NCI-H69 (cell line): ENCODE results near the gene PEX6.
"Not testable (repeated sequence)": the region's sequence is repeated elsewhere in the genome, so short reads cannot be mapped to it uniquely, and the experiment has no call there.

Source experiments
- DNase-seq: peaks from one replicate; lab custom pipeline; 2025; lab: John Stamatoyannopoulos, UW

The PEX6 gene

DNA sequence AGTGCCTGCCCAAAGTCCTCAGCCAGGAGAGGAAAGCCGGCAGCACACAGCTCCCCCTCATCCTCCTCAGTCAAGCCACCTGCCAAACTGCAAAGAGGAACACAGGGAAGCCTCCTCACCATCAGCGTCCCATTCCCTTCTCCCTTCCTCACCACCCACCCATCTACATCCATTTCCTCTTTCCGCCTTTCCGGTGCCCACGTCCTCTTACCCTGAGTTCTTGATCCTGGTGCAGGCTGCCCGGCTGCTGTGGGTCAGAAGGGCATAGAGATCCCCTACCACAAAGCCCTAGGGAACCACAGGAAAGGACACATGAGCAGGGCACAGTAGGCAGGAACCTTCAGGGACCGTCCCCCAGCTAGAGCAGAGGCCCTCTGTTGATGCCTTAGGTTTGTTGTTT, 12.4 kb downstream of the PEX6 start:
- DNase-seq: no peak

DNA sequence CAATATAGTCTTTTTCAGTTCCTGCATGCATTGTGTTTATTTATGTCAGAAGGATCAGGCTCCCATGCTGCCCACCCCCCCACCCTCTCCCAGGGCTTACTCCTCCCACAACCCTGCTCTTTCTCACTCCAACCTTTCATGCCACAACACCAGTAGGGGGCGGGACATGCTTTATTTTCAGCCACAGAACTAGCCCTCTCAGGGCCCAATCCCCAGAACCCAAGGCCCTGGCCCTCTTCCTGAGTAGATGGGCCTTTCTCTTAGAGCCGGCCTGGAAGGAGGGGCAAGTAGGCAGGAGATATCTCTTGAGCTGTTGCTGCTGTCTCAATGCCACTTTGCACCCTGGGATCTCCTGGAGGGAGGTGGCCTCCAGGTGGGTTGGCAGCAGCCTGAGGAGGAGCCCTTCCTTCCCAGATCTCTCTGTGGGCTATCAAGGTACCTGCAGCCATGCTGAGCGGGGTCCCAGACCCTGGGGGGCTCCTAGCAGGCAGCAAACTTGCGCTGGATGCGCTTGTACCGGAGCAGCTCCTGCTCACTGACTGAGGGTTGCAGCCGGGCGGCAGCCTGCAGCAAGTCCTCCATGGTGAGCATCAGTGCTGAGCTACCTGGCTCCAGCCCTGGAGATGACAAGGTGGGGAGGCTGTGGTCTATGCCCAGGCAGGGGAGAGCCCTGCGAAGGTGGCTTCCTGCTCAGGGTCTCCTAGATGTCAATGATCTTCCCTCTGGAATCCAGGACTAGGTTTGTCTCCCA, 15.0 kb downstream of the PEX6 start:
- DNase-seq: peak; percentile 54

DNA sequence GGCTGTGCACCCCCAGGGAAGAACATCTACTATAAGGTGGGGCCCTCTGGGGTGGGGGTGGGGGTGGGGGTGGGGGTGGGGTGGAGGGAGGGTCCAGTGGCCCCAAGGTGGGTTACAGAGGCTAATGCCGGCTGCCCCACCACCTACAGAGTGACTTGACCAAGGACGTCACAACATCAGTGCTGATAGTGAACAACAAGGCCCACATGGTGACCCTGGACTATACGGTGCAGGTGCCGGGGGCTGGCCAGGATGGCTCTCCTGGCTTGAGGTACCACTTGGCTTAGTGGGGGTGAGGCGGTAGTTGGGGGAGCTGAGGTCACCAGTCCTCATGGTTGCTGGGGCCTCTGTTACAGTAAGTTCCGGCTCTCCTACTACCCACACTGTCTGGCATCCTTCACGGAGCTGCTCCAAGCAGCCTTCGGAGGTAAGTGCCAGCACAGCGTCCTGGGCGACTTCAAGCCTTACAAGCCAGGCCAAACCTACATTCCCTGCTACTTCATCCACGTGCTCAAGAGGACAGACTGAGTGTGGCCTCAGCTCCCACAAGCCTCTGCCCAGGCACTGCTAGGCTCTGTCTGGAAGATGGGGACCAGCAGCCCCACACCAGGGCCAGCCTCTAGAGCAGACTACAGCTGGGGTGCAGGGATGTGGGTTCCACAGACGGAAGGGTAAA, 15.7 kb downstream of the PEX6 start:
- DNase-seq: no peak

DNA sequence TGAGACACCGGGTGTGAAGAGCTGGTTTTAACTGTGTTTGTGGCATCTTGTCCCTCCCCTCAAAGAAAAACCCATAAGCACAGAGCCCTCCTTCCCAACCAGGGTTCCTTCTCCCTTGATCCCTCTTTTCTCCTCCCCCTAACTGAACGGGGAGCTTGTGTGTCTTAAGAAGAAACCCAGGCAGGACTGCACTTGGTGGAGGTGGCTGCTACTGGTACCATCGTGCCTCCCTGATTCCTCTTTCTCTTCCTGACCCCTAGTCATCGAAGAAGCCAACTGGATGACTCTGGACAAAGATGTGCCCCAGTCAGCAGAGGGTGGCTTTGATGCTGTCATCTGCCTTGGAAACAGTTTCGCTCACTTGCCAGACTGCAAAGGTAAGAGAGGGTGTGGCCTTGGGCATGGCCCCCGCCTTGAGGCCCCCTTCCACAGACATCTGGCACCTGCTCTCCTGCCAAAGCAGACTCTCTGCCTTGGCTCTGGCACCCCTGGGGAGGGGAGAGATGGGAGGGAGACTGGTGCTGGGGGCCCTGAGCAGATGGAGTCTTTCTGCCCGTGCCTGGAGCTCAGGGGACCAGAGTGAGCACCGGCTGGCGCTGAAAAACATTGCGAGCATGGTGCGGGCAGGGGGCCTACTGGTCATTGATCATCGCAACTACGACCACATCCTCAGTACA, 16.3 kb downstream of the PEX6 start:
- DNase-seq: peak; percentile 87

DNA sequence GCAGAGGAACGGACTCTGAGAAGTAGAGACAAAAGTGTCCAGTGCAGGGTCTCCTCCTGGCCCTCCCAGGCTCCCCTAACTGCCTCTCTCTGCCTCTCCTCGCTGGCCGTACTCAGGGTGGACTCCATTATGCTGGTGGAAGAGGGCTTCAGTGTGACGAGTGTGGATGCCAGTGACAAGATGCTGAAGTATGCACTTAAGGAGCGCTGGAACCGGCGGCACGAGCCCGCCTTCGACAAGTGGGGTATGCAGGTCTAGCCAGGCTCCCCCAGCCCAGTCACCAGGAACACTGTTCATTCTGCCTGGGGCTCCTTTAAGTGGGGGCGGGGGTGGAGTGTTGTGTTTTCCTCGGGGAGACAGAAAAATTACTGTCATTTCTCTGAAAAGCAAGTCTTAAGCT, 16.9 kb downstream of the PEX6 start:
- DNase-seq: no peak

DNA sequence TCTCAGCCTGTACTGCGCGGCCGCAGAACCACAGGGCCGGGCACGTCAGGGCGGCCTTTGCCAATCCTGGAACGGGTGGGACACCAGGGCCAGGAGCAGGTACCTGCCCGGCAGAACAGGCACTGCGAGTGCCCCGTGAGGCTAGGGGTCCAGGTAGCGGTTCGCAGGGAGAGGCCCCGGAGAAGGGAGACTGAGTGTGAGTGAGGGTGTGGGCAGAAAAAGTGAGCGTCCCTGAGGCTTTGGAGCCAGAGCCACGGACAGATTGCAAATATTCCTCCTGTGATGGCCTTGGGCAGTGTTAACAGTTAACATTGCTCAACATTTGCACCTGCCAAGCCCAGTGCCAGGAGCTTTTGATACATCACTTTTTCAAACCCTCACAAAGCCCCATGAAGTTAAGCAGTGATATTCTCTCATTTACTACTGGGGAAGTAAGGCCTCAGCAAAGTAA, 17.9 kb downstream of the PEX6 start:
- peak; percentile 46 for DNase-seq

DNA sequence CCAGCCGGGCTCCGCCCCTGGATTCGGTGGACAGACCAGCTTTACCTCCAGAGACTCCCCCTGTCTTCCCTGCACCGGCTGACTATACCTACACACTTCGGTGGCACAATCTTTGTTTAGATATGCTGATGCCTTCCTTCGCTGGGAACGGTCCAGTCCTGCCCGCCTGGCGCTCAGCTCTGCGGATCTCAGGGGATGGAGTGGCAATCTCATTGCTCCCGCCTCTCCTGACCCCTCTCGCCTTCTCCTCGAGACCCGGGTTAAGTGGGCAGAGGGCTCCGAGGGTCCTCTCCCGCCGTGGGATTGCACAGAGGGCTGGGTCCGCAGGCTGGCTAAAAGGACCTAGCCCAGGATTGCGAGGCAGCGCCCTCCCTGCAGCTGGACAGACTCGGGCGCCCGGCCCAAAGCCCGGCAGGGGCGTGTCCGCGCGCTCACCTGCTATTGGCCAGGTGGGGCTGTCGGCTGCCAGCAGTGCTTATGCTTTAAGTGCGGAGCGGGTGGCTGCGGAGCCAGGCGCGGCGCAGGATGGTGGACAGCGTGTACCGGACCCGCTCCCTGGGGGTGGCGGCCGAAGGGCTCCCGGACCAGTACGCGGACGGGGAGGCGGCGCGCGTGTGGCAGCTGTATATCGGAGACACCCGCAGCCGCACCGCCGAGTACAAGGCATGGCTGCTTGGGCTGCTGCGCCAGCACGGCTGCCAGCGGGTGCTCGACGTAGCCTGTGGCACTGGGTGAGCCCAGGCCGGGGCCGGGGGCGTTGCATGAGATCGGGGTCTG, 18.6 kb downstream of the PEX6 start, which contains the start of gene GNMT:
TSS of gene GNMT (plus strand) at position 512 of the 777 bp plus-strand sequence. CDS start at position 526, 14 bp downstream.
- peak; percentile 89 for DNase-seq

DNA sequence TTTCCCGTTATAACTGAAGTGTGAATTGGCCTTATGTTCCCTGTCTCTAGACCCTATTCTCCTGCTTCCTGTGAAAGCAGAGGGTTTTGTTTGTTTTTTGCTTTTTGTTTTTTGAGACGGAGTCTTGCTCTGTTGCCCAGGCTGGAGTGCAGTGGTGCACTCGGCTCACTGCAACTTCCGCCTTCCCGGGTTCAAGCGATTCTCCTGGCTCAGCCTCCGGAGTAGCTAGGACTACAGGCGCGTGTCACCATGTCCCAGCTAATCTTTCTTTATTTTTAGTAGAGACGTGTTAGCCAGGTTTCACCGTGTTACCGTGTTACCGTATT, 19.1 kb downstream of the PEX6 start:
- DNase-seq: no peak

DNA sequence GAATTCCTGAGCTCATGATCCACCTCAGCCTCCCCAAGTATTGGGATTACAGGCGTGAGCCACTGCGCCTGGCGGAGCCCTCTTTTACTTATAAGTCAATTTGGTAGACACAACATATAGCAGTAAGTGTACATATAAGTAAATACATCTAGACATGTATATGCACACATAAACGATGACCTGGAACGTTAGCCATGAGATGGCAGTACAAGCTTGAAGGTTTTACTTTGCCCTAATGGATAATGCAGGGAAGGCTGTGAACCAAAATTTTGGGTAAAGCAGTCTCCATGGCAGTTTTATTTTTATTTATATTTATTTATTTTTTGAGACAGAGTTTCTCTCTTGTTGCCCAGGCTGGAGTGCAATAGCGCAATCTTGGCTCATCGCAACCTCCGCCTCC, 20.9 kb downstream of the PEX6 start:
- DNase-seq: no peak

DNA sequence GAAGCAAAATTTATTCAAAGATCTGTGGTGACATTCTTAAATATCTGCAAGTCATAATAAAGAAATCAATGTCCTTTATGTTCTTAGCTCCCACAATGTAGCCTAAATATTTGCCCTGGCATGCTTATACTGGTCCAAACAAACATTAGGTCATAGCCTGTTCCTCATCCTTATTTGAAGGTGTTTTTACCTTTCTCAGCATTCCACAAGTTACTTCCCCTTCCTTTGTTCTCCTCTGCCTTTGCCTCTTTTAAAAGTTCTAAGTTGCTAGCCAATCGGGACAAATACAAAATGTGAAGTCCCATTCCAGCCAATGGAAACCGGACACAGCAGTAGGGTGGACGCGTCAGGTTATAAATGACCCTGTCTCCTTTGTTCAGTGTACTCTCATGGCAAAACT, 24.6 kb downstream of the PEX6 start:
- DNase-seq: not testable (repeated sequence)

DNA sequence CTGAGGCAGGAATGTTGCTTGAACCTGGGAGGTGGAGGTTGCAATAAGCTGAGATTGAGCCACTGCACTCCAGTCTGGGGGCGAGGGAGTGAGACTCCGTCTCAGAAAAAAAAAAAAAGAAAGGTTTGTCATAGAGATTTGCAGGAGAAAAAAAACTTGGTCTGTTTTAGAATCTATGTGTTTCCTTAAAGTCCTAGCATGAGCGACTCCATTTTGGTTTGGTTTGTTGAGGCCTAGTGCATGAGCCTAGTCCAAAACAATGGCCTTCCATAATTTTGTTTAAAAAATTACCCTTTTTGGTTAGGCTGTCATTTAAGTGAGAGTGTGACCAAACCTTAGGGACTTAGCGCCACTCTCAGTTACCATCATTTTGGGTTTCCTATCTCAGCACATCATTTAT, 26.6 kb downstream of the PEX6 start:
- DNase-seq: no peak

DNA sequence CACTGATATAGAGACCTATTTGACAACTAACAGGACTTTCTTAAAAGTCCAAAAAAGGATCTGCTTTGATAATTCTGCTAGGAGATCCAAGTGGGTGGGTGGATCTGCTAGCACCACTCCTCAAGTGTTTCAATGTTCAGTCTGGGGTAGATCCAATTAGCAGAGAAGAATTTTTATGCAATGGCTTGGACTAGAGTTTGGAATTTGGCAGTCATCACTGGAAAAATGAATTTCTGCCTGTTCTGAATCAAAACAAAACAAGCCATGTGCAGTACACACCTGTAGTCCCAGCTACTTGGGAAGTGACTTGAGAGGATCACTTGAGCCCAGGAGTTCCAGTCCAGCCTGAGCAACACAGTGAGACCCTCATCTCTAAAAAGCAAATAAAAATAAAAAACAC, 31.0 kb downstream of the PEX6 start:
- DNase-seq: no peak

DNA sequence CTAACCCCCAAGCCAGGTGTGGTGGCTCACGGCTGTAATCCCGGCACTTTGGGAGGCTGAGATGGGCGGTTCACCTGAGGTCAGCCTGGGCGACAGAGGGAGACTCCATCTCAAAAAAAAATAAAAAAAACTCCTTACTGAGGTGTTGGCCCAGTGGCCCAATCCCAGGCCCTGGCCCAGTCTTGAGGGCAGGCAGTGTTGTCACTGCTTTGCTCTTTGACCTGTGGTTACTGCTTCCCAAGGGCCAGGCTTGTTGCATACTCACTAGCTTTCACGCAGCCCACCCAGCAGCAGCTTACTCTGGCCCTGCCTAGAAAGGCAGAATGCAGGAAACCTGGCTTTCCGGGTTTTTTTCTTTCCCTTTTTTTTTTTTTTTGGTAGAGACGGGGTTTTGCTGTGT, 36.5 kb downstream of the PEX6 start:
- no peak for DNase-seq

DNA sequence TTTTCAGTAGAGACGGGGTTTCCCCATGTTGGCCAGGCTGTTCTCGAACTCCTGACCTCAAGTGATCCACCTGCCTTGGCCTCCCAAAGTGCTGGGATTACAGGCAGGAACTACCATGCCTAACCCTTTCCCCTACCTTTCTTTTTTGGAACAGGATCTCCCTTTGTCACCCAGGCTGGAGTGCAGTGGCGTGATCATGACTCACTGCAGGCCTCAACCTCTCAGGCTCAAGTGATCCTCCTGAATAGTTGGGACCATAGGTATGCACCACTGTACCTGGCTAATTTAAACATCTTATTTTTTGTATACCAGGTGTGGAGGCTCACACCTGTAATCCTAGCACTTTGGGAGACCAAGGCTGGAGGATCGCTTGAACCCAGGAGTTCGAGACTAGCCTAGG, 37.6 kb downstream of the PEX6 start:
- DNase-seq: not testable (repeated sequence)

DNA sequence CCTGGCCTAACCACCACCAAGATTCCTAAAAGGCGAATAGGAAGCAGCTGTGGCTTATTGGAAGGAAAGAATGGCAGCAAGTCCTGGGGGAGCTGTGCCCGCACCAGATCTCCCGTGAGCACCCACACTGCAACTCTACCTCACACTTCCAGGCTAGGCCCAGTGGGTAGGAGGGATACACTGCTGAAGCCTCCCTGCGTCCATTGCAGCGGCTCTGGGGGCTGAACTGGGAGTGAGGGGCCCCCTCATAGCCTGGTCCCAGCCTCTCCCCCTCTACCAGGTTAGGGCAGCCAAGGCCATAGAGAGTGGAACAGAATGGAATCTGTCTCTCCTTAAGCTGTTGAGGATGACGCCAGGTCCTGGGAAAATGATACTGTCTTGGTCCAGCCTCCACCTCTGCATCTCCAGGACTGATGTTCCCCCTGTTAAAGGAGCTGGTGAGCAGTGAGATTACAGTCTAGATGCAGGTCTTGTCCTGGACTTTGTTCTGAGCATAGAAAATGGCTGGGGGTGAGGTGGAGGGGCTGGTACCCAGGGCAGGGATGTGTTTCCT, 38.4 kb downstream of the PEX6 start:
- no peak for DNase-seq

DNA sequence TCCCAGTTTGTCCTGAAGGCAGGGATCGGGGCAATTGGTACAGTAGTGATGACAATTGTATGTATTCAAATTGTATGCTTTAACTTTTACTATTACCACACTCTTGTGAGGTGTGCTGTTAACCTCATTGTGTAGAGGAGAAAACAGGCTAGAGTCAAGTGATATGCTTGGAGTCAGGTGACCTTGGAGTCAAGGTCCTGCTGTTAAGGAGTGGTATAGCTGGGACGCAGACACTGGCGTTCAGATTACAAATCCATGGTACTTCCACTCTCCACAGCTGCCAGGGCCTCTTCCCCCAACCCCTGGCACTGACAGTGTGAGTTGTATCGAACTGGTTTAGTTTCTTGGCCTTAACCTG, 39.2 kb downstream of the PEX6 start:
- DNase-seq: no peak

DNA sequence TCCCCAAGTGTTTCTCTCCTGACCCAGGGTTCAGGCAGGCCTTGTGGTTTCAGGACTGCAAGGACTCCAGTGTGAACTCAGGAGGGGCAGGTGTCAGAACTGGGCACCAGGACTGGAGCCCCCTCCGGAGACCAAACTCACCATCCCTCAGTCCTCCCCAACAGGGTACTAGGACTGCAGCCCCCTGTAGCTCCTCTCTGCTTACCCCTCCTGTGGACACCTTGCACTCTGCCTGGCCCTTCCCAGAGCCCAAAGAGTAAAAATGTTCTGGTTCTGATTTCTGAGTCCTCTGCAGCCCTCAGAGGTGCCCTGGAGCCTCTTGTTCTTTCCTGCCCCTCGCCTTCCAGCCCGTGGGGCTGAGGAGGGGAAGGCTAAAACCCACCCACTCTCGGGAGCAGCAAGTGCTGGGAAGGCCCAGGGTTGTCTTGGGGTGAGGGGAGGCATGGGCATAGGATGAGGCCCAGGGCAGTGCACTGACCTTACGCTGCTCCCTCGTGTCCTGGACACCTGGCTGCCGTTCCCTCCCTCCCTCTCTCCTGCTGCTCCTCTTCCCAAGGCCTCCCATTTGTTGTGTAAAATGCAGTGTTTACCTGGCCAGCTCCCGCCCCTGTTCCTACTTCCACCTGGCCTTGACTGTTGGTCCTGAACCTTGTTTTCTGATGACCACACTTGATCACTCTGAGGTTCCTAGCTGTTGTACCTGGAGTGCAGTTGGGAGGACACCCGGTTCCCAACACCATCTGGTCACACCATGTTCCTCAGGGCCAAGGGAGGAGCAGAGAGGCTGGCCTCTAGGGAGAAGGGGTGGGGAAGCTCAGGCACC, 39.8 kb downstream of the PEX6 start:
- no peak for DNase-seq

DNA sequence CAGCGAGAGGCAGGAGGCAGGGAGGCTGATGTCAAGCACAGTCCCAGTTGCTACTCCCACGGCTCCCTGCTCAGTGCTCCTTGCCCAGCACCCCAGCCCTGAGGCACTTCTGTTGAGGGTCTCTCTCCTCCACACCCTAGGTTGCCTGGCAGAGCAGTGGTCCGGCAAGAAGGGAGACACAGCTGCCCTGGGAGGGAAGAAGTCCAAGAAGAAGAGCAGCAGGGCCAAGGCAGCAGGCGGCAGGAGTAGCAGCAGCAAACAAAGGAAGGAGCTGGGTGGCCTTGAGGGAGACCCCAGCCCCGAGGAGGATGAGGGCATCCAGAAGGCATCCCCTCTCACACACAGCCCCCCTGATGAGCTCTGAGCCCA, 40.6 kb downstream of the PEX6 start:
- no peak for DNase-seq

DNA sequence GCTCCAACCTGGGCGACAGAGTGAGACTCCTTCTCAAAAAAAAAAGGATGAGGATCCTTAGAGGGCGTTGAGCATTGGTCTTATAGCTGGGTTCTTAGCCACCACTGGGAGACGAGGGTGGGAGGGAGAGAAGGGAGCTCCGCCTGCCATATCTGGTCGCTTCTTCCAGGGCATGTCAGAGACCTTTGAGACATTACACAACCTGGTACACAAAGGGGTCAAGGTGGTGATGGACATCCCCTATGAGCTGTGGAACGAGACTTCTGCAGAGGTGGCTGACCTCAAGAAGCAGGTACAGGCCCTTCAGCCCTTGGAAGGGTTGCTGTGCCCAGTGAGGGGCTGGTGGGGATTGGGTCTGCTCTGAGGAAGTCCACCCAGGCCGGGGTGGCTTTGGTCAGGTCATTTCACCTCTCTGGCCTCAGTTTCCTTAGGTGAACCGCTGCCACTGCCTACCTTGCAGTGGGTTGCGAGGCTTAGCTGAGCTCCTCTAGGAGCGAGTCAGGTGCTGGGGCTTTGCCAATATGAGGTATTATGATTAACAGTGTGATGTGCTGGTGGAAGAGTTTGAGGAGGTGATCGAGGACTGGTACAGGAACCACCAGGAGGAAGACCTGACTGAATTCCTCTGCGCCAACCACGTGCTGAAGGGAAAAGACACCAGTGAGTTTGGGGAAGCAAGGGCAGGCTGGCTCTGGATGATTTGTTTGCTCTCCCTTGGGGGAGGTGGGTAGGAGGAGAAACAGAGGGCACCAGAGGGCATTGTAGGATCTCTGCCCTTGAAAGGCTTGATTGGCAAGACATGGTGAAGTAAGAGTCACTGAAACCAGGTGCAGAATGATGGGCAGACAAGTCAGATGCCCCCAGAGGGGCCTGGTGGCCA, 41.2 kb downstream of the PEX6 start:
- DNase-seq: no peak

DNA sequence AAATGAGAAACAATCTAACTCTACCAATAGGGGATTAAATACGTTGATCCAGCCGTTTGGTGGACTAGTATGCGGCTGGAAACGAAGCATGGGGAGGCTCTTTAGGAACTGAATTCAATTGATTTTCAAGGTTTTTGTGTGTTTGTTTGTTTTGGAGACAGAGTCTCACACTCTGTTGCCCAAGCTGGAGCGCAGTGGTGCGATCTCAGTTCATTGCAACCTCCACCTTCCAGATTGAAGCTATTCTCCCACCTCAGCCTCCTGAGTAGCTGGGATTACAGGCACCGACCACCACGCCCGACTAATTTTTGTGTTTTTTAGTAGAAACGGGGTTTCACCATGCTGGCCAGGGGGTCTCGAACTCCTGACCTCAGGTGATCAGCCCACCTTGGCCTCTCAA, 42.6 kb downstream of the PEX6 start:
- no peak for DNase-seq
